HG03520 (cell line): ENCODE results near the gene SGF29.
"Not testable (repeated sequence)": the region's sequence is repeated elsewhere in the genome, so short reads cannot be mapped to it uniquely, and the experiment has no call there.

Source experiments
- ATAC-seq: cut with Tn5 transposase; IDR thresholded peaks from one replicate; pipeline ENCODE4 v1.9.1; 2021; ENCODE audit warnings: mild to moderate bottlenecking, moderate library complexity; ENCODE audit not compliant: unreplicated experiment

Gene SGF29

DNA sequence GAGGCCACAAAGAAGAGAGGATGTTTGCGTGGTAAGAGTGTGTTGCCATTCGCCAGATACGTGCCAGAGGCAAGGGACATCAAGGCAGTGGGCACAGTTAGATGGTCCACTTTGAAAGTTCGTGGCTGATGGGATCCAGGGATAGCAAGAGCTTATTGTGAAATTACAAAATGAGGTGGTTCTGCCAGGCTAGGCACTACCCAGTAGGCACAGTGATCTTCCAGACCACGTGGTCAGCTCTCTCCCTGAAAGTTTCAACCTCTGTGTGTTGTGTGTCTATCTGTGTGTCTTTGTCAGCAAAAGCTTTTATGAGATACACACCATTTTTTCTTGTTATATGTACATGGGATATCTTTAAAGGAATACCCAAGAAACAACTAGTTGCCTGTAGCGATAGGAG is 9.5 kb downstream of the SGF29 start:
- no peak for ATAC-seq

DNA sequence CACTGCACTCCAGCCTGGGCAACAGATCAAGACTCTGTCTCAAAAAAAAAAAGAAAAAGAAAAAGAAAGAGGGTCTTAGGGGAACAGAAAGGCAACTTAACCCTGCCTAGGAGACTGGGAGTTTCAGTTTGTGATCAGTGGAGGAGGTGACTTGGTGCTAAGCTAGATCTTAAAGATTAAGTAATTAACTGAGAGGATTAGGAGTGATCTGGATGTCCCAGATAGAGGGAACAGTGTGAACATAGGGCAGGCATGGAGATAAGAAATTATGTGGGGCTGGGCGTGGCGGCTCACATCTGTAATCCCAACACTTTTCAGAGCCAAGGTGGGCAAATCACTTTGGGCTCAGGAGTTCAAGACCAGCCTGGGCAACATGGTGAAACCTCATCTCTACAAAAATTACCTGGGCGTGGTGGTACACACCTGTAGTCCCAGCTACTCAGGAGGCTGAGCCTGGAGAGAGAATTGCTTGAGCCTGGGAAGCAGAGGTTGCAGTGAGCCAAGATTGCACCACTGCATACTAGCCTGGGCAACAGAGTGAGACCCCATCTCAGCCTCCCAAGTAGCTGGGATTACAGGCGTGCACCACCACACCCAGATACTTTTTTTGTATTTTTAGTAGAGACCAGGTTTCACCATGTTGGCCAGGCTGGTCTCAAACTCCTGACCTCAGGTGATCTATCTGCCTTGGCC is 12.7 kb downstream of the SGF29 start:
- ATAC-seq = not testable (repeated sequence)

DNA sequence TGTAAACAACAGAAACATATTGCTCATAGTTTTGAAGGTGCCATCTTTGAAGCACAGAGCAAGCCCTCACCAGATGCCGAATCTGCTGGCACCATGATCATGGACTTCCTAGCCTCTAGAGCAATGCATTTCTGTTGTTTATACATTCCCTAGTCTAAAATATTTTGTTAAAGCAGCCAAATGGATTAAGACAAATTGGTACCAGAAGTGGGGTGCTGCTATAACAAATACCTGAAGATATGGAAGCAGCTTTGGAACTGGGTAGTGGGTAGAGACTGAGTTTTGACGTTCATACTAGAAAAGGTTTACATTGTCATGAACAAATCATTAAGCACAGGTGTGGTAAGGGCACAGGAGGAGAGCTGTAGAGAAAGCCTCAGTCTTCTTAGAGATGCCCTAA is 13.6 kb downstream of the SGF29 start:
- ATAC-seq = no peak

DNA sequence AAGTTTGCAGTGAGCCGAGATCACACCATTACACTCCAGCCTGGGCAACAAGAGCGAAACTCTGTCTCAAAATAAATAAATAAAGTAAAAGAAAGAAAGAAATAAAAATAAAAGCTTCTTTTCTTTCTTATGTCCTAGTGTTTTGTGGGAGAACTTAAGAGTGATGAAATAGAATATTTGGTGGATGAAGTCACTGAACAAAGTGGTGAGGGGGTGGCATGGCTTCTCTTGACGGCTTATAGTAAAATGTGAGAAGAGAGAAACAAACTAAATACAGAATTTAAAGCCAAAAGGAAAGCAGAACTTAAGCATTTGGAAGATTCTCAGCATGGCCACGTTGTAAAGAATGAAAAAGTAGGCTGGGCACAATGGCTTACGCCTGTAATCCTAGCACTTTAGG is 15.3 kb downstream of the SGF29 start:
- no peak for ATAC-seq

DNA sequence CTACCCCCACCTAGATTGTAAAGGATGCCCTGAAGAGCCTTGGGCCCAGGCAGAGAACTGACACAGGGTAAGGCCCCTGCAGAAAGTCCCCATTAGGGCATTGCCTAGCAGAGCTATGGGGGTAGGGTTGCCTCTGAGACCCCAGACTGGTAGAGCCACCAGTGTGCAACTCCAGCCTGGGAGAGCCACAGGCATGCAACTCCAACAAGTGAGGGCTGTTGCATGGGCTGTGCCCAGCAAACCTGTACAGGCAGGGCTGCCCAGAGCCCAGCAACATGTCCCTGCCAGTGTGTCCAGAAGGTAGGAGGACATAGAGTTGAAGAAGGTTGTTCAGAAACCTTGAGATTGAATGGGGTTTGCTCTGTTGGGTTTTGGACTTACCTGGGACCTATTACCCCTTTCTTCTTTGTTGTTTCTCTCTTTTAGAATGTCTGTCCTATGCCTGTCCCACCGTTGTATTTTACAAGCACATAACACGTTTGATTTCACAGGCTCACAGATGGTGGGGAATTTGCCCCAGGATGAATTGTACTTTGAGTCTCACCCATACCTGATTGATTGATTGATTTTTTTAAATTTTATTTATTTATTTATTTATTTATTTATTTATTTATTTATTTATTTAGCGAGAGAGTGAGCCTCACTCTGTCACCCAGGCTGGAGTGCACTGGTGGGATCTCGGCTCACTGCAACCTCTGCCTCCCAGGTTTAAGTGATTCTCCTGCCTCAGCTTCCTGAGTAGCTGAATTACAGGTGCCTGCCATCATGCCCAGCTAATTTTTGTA is 16.4 kb downstream of the SGF29 start:
- no peak for ATAC-seq

DNA sequence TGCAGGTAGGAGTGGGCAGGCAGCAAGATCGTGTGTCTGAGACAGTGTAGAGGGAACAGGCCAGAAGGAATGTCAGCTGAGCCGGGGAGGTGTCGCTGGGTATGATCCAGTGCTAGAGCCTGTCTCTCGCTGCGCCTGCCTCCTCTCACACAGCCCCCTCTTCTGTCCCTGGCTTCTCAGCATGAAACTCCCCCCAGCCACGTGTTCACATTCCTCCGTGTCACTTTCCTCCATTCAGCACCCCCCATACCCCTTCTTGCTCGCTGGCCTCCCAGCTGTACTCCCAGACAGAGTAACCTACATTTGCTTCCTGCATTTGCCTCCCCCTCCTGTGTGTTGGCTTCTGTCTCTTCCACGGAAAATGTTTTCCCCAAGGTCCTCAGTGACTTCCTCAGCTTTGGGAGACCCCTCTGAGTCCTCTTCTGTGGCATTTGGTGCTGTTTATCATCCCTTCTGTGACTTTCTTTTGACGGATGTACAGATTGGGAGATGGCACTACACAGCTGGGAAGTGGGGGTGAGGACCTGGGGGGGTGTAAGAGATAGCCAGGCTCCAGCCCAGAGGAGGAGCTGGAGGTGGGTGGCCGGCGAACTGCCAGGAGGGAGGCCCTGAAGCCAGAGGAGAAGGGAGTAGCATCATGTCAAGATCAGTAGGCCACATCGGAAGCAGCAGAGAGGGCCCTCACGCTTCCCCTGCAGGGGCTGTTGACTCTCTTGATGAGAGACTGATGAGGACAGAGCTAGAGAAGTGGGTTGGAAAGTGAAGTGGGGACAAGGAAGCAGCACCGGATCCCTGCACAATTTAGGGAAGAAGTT is 19.2 kb downstream of the SGF29 start:
- ATAC-seq = no peak

DNA sequence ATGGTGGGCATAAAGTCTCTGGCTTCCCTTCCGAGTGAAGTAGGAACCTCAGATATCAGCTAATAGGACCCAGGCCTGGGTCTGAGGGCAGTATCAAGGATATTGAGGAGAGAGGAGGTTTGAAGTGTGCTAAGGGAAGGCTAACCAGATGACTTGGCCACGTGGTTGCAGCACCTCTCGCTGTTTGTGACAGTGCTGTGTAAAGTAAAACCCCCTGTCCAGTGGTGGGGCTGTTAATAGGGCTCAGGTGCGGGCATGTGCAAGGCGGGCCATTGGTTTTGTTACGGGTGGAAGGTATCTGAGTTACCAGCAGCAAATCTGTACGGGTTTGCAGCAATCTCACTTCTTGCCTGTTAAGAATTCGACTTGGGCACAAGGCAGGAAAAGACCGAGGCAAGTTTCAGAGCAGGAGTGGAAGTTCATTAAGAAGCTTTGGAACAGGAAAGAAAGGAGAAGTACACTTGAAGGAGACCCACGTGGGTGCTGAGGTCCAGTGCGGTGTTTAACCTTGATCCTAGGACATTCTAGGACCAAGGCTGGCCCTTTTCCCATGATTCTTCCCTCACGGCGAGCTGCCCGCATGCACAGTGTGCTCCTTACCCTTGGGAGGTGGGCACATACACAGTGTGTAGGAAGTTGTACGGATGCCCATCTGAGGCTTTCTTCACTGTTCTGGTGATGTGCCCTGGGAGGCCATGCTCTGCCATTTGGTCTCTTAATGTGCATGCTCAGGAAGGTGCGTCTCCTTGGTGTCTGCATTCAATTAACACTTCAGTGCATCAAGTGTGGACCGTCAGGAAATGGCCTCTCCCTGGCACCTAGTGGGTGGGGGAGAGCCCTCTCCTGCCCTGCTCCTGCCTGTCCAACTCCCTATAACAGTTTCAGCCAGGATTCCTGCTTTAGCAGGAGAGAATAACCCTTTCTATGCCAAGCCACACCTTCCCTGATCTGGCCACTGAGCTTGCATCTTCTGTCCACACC is 20.3 kb downstream of the SGF29 start:
- ATAC-seq = no peak

DNA sequence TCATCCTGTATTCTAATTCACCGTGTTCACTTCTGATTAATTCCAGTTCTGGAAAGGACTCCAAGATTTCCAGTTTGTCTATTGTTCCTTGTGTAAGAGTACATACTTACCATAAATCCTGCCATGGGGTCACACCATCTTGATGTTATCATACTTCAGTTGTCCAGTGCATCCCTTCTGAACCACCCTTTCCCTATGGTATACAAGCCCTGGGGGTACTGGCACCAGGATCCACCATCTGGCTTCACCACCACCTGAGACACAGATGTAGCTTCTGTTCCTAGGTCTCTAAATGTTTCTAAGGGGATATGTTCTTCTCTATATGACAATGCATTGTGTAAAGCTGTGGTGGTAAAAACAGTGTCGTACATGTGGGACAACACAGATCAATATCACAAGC is 21.2 kb downstream of the SGF29 start:
- no peak for ATAC-seq

DNA sequence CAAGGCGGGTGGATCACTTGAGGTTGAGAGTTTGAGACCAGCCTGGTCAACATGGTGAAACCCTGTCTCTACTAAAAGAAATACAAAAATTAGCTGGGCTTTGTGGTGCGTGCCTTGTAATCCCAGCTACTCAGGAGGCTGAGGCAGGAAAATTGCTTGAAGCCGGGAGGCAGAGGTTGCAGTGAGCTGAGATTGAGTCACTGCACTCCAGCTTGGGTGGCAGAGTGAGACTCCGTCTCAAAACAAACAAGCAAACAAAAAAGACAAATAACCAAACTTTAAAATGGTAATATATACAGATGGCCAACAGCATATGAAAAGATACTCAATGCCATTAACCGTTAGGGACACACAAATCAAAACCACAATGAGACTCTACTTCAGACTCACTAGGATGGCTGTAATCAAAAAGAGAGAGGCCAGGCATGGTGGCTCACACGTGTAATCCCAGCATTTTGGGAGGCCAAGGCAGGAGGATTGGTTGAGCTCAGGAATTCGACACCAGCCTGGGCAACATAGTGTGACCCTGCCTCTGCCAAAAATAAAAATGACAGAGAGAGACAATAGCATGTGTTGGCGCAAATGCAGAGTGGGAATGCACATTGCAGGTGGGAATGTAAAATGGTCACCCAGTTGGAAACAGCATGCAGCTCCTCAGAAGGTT is 21.9 kb downstream of the SGF29 start:
- no peak for ATAC-seq

DNA sequence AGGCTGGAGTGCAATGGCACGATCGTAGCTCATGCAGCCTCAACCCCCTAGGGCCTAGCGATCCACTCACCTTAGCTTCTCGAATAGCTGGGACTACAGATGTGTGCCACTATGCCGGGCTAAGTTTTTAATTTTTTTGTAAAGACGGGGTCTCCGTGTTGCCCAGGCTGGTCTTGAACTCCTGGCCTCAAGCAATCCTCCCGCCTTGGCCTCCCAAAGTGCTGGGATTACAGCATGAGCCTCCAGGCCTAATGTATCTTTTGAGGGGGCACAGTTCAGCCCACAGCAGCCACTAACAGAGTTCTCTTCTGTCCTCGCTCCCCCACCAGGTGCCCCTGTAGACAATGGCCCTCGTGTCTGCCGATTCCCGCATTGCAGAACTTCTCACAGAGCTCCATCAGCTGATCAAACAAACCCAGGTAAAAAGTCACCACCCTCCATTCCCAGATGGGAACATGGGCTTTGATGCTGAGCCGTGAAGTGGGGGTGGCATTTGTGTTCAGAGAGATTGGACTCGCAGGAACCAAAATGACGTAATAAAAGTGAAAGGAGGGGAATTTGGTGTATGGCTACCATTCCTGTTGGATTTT is 27.1 kb downstream of the SGF29 start:
- ATAC-seq = no peak

DNA sequence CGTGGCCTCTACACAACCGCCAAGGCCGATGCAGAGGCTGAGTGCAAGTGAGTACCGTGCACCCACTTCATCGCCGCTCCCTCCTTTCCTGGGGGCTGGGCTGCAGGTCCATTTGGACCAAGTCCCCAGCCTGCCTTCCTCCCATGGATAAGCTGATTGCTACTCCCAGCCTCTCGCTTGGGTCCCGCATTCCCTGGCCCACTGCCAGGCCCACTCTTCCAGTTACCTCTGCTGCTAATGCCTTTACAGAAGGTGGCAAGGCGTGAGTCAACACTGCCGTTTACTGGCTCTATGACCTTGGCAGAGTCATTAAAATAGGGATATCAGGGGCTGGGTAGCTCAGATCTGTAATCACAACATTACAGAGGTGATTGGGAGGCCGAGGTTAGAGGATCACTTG is 32.0 kb downstream of the SGF29 start:
- ATAC-seq = no peak

DNA sequence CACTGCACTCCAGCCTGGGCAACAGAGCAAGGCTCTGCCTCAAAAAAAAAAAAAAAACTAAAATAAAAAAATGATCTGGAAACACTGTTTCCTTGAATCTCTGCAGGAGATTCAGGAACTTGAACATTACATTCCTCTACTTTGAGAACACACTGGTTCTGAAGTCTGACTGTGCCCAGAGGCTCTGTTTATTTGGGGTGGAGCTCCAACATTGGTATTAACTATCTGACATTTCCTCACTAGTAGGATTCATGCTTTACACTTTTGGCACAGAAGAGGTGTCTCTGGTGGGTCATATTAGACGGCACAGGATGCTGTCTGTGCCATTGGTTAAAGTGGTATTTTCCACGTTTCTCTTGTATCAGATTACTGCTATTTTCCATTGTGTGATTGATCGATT is 32.7 kb downstream of the SGF29 start:
- no peak for ATAC-seq

DNA sequence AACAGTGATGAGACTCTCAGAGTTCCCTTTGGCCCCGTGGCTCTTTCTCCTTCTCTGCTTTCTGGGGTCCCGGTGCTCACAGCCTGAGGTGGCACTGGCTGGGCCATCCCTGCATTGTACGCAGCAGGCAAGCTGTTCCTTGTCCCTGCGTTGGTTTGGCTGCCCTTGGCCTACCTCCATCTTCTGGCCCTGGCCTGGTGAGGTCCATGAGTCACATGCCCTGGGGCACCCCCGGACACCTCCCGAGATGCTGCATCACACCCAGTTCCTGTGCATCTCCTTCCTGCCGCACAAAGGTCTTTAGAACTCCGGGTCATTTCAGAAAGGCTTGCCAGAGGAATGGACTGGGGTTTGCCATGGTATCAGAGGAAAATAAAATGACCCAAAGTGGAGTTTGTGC is 33.7 kb downstream of the SGF29 start:
- no peak for ATAC-seq

DNA sequence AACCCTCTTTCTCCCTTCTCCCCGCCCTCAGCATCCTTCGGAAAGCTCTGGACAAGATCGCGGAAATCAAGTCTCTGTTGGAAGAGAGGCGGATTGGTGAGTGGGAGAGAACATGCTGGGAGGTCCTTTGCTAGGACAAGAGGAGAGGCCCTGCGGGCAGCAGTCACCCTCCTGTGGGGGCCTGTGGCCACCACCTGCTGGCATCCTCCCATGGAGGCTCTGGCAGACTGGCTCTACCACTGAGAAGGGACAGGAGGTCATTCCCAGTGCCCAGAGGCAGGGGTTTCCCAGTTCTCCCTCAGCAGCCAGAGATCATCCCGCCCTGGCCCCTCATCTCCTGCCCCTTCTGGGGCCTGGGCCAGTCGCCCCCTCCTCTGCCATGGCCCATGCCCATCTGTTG is 35.3 kb downstream of the SGF29 start:
- ATAC-seq = no peak

DNA sequence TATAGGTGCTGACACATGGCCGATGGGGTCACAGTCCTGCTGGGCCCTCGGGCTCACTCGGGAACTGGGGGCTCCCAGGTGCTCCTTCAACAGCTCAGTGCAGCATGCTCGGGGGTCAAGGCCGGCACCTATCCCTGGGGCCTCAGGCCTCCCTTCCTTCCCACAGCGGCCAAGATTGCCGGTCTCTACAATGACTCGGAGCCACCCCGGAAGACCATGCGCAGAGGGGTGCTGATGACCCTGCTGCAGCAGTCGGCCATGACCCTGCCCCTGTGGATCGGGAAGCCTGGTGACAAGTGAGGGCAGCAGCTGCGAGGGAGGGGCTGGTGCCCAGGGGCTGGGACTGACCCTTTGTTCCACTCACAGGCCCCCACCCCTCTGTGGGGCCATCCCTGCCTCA is 36.2 kb downstream of the SGF29 start:
- ATAC-seq = no peak

DNA sequence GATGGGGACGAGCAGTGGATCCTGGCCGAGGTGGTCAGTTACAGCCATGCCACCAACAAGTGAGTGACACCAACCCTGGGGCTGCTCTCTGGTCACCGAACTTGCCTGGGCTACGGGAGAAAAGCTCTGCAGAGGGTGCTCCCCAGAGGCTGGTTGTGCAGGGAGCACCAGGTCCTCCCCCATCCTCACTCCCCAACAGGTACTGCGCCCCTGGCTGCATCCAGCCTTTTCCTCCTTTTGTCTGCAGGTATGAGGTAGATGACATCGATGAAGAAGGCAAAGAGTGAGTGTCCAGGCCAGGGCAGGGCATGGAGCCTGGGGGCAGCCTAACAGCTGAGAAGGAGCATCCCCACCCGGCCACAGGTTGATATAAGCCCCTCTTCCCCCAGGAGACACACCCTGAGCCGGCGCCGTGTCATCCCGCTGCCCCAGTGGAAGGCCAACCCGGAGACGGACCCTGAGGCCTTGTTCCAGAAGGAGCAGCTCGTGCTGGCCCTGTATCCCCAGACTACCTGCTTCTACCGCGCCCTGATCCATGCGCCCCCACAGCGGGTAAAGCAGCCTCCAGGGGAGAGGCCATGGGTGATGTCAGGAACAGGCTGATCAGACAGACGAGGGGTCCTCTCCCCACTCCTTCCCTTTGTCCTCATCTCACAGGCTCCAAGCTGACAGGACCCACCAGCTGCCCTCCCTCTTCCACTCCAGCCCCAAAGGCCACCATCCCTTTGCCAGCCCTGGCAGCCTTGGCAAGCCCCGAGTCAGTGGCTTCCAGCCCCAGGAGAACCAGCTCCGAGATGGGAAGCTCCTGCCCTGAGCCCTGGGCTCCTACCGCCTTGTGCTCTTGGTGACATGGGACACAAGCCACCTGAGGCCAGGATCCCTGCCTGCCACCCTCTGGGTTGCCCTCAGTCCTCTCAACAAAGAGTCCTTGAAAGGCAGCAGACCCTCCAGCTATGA is 36.9 kb downstream of the SGF29 start:
- no peak for ATAC-seq

DNA sequence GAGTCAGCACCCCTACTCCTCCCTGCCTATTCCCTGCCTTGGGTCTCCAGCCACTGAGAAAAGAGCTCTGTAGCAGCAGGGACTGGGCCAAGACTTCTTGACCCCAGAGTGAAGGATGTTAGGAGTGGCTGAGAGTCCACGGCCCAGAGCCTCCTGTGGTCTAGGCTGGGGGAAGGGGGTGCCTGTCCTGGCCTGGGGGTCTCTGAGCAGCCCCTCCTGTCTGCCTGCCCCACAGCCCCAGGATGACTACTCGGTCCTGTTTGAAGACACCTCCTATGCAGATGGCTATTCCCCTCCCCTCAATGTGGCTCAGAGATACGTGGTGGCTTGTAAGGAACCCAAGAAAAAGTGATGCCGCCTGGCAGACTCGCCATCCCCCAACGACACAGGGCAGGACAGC is 37.6 kb downstream of the SGF29 start:
- no peak for ATAC-seq

DNA sequence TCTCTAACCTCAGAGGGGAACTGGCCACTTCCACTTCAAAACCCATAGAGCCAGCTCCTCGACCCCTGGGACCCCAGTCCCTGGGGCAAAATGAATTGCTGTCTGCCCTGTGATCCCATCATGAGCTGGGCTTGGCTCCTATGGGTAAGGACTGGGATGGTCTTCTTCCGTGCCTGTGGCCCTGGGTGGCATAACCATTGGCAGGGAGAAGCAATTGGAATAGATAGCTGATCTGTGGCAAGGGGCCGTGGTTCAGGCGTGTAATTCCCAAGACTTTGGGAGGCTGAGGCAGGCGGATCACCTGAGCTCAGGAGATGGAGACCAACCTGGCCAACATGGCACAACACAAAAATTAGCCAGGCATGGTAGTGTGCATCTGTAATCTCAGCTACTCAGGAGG is 38.8 kb downstream of the SGF29 start:
- no peak for ATAC-seq
